K562 (cell line): ENCODE measurements around the gene SLC2A13. TPM values are rescaled to one million over a fixed set of nuclear protein-coding genes. Genes with fewer than 3 reads are reported as not detected.

Experiments
- ELF1 ChIP-seq: fragments of 200-800 bp; sonication (Bioruptor generic); IDR thresholded peaks from 2 replicates; pipeline ENCODE4 v1.6.1; 2016; ENCODE audit warnings: missing genetic modification characterization, missing compliant biosample characterization
- GABPB1 ChIP-seq: sonication (generic); formaldehyde crosslinking; IDR thresholded peaks from 2 replicates; pipeline ENCODE4 v1.8.0; 2022; ENCODE audit warnings: mild to moderate bottlenecking, missing genetic modification reagents
- GTF2A2 ChIP-seq: IDR thresholded peaks from 2 replicates; pipeline ENCODE4 v1.6.1; 2016; ENCODE audit warnings: mild to moderate bottlenecking, missing genetic modification characterization, missing compliant biosample characterization
- JUN ChIP-seq, 2 experiments: sonication (generic) in 1 of 2; formaldehyde crosslinking in 1 of 2; IDR thresholded peaks; 2 replicates each; pipeline versions ENCODE4 v1.6.1 to v1.8.0; 2012 to 2022; ENCODE audit warnings: borderline replicate concordance in 2 of 2, mild to moderate bottlenecking in 2 of 2, improper control_type of control experiment in 1 of 2, low read depth in 1 of 2, low read length in 1 of 2, missing genetic modification reagents in 1 of 2
- NCOA1 ChIP-seq: fragments of 450-650 bp; IDR thresholded peaks from 2 replicates; pipeline ENCODE4 v1.6.1; 2016; ENCODE audit warnings: low read depth
- RFX7 ChIP-seq: fragments of 250-450 bp; sonication (Bioruptor Pico); IDR thresholded peaks from 2 replicates; pipeline ENCODE4 v1.5.1; 2021; ENCODE audit warnings: mild to moderate bottlenecking
- ZC3H8 ChIP-seq: fragments of 450-650 bp; IDR thresholded peaks from 2 replicates; pipeline ENCODE4 v1.6.1; 2017
- ZFPM2 ChIP-seq: fragments of 250-450 bp; sonication (Bioruptor Pico); IDR thresholded peaks from 2 replicates; pipeline ENCODE4 v1.5.1; 2022; ENCODE audit warnings: mild to moderate bottlenecking
- ZNF174 ChIP-seq: fragments of 250-450 bp; sonication (Bioruptor Pico); IDR thresholded peaks from 2 replicates; pipeline ENCODE4 v1.4.0; 2020; ENCODE audit warnings: mild to moderate bottlenecking
- ZNF253 ChIP-seq: fragments of 250-450 bp; sonication (Bioruptor Pico); conservative IDR thresholded peaks from 2 replicates; pipeline ENCODE4 v1.6.1; 2021; ENCODE audit warnings: mild to moderate bottlenecking
- ZNF408 ChIP-seq: fragments of 250-450 bp; sonication (Bioruptor Pico); IDR thresholded peaks from 2 replicates; pipeline ENCODE4 v1.4.0; 2020; ENCODE audit warnings: low read depth, mild to moderate bottlenecking, moderate library complexity
- ZNF785 ChIP-seq: fragments of 250-450 bp; sonication (Bioruptor Pico); IDR thresholded peaks from 2 replicates; pipeline ENCODE4 v1.4.0; 2020; ENCODE audit warnings: mild to moderate bottlenecking
- polyA plus RNA-seq, 8 experiments: library from polyadenylated mRNA; depleted of rRNA in 4 of 8; stranded (reverse) in 5 of 8; unstranded in 3 of 8; fragments of >200 nt; fragmentation: Nextera tagmentation in 2 of 8; fragmentation: Illumina TruSeq in 1 of 8; extraction: Ambion mirVana in 2 of 8; extraction: Trizol in 1 of 8; gene quantifications; 2 replicates each; pipeline versions ENCODE4 v1.2.1 to v1.2.3, GENCODE V29; 2011 to 2014; ENCODE audit warnings: inconsistent platforms in 1 of 8, missing spikeins in 1 of 8
- total RNA-seq, 7 experiments: library from RNA; depleted of rRNA in 6 of 7; stranded (reverse); fragments of >200 nt in 6 of 7; fragmentation: Illumina TruSeq in 2 of 7; extraction: Trizol in 2 of 7; gene quantifications; 2 replicates each; pipeline versions ENCODE4 v1.2.1 to v1.2.3, GENCODE V29; 2011 to 2021; ENCODE audit warnings: low replicate concordance in 1 of 7
- TF ChIP-seq, protein P1 (sequence below), 2 experiments: fragments of 450-650 bp; IDR thresholded peaks; 2 replicates each; pipeline ENCODE4 v1.6.1; 2016; ENCODE audit warnings: mild to moderate bottlenecking in 2 of 2, borderline replicate concordance in 1 of 2, low read depth in 1 of 2, moderate library complexity in 1 of 2
- TF ChIP-seq, protein P2 (sequence below): sonication (generic); formaldehyde crosslinking; IDR thresholded peaks from 2 replicates; pipeline ENCODE4 v1.8.1; 2023; ENCODE audit warnings: mild to moderate bottlenecking, missing genetic modification reagents
- TF ChIP-seq, protein P3 (sequence below), 2 experiments: IDR thresholded peaks; 2 replicates each; pipeline ENCODE4 v1.6.1; 2011; ENCODE audit warnings: borderline replicate concordance in 1 of 2, control low read depth in 1 of 2, low read depth in 1 of 2, low read length in 1 of 2, mild to moderate bottlenecking in 1 of 2, mixed read lengths in 1 of 2, moderate library complexity in 1 of 2; ENCODE audit not compliant: insufficient read depth in 1 of 2, insufficient read length in 1 of 2, poor library complexity in 1 of 2, severe bottlenecking in 1 of 2; ENCODE audit errors: extremely low read depth in 1 of 2
- TF ChIP-seq, protein P4 (sequence below): fragments of 450-650 bp; formaldehyde crosslinking; IDR thresholded peaks from 2 replicates; pipeline ENCODE4 v1.4.0; 2020; ENCODE audit warnings: mild to moderate bottlenecking, mixed read lengths

Gene SLC2A13
- total and polyA plus RNA-seq, 9 of the 15 experiments (the other 6 are each of a cell fraction or from before 2014, with no cell fraction given), result 1.7 to 12.4 (median 9.0) TPM

DNA sequence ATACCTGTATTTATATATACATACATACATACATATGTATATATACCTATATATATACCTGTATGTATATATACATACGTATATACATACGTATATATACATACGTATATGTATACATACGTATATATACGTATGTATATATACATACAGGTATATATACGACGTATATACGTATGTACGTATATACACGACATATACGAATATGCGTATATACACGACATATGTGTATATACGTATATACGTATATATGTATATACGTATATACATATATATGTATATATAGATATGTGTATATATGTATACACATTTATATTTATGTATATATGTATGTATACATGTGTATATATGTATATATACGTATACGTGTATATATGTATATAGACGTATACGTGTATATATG, 393.5 kb downstream of the SLC2A13 start (continued):
- TF ChIP-seq, protein P1, sequence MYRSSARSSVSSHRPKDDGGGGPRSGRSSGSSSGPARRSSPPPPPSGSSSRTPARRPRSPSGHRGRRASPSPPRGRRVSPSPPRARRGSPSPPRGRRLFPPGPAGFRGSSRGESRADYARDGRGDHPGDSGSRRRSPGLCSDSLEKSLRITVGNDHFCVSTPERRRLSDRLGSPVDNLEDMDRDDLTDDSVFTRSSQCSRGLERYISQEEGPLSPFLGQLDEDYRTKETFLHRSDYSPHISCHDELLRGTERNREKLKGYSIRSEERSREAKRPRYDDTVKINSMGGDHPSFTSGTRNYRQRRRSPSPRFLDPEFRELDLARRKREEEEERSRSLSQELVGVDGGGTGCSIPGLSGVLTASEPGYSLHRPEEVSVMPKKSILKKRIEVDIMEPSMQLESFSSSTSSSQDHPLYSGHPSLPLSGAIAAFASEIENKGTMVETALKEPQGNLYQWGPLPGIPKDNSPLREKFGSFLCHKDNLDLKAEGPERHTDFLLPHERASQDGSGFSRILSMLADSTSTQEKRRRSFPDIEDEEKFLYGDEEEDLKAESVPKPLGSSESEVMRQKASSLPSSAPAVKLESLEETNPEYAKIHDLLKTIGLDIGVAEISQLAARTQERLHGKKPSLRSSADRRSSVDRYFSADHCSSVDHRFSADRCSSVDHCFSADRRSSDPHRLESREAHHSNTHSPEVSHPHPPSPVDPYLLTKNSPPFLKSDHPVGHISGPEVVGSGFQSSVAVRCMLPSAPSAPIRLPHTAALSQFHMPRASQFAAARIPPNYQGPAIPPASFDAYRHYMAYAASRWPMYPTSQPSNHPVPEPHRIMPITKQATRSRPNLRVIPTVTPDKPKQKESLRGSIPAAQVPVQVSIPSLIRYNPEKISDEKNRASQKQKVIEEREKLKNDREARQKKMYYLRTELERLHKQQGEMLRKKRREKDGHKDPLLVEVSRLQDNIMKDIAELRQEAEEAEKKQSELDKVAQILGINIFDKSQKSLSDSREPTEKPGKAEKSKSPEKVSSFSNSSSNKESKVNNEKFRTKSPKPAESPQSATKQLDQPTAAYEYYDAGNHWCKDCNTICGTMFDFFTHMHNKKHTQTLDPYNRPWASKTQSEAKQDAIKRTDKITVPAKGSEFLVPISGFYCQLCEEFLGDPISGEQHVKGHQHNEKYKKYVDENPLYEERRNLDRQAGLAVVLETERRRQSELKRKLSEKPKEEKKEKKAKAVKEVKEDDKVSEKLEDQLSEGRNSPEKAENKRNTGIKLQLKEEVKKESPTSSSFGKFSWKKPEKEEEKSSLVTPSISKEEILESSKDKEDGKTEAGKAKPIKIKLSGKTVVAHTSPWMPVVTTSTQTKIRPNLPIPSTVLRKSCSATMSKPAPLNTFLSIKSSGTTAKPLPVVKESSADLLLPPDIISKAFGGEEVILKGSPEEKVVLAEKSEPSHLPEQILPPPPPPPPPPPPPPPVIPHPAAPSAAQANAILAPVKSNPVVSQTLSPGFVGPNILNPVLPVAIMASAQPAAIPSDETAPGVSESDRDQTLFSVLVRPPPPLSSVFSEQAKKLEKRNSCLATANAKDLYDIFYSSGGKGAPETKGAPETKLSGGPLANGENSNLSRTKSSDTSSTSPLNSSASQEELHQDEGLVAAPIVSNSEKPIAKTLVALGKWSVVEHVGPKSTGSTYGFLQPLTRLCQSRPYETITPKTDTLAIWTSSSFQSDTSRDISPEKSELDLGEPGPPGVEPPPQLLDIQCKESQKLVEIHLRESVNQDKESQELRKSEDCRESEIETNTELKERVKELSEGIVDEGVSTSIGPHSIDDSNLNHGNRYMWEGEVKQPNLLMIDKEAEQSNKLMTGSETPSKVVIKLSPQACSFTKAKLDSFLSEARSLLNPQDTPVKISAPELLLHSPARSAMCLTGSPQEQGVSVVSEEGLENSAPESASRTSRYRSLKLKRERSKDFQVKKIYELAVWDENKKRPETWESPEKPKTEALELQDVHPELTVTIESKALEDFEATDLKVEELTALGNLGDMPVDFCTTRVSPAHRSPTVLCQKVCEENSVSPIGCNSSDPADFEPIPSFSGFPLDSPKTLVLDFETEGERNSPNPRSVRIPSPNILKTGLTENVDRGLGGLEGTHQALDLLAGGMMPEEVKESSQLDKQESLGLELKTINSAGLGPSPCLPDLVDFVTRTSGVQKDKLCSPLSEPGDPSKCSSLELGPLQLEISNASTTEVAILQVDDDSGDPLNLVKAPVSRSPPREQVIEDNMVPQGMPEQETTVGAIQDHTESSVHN (IDR thresholded peaks at IDR 0.05; ENCODE audit: borderline replicate concordance in 1 of 2, low read depth in 1 of 2), result no peak
- TF ChIP-seq ZNF408 (CRISPR knock-in tag) (peak; percentile 98), NCOA1 (no peak), GABPB1 (CRISPR knock-in tag) (no peak), ZC3H8 (no peak), ZNF785 (peak; percentile 71; the same call in 1 of the 2 replicates), ZNF174 (CRISPR knock-in tag) (peak; percentile 83; the same call in 1 of the 2 replicates), ZFPM2 (no peak), RFX7 (CRISPR knock-in tag) (0 out of 2 replicates have a peak, but pooled peaks have one; percentile 57), ELF1 (tag) (no peak), JUN (IDR thresholded peaks at IDR 0.05; ENCODE audit: borderline replicate concordance, low read depth, low read length) (no peak), JUN (CRISPR knock-in tag; IDR thresholded peaks at IDR 0.05; ENCODE audit: borderline replicate concordance) (no peak), GTF2A2 (tag) (no peak), ZNF253 (CRISPR knock-in tag) (peak; percentile 73; the same call in 1 of the 2 replicates)
- TF ChIP-seq, protein P2, sequence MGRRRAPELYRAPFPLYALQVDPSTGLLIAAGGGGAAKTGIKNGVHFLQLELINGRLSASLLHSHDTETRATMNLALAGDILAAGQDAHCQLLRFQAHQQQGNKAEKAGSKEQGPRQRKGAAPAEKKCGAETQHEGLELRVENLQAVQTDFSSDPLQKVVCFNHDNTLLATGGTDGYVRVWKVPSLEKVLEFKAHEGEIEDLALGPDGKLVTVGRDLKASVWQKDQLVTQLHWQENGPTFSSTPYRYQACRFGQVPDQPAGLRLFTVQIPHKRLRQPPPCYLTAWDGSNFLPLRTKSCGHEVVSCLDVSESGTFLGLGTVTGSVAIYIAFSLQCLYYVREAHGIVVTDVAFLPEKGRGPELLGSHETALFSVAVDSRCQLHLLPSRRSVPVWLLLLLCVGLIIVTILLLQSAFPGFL (CRISPR knock-in tag), result no peak
- TF ChIP-seq, protein P3, sequence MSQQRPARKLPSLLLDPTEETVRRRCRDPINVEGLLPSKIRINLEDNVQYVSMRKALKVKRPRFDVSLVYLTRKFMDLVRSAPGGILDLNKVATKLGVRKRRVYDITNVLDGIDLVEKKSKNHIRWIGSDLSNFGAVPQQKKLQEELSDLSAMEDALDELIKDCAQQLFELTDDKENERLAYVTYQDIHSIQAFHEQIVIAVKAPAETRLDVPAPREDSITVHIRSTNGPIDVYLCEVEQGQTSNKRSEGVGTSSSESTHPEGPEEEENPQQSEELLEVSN (IDR thresholded peaks at IDR 0.05; ENCODE audit: borderline replicate concordance in 1 of 2, extremely low read depth in 1 of 2, insufficient read depth in 1 of 2, insufficient read length in 1 of 2, low read depth in 1 of 2, low read length in 1 of 2, poor library complexity in 1 of 2, severe bottlenecking in 1 of 2), result no peak
- TF ChIP-seq, protein P4, sequence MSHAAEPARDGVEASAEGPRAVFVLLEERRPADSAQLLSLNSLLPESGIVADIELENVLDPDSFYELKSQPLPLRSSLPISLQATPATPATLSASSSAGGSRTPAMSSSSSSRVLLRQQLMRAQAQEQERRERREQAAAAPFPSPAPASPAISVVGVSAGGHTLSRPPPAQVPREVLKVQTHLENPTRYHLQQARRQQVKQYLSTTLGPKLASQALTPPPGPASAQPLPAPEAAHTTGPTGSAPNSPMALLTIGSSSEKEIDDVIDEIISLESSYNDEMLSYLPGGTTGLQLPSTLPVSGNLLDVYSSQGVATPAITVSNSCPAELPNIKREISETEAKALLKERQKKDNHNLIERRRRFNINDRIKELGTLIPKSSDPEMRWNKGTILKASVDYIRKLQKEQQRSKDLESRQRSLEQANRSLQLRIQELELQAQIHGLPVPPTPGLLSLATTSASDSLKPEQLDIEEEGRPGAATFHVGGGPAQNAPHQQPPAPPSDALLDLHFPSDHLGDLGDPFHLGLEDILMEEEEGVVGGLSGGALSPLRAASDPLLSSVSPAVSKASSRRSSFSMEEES (CRISPR knock-in tag), result peak; percentile 47
